Mesendoderm (in vitro differentiated cells): ENCODE results near the gene ANXA4.

ENCODE experiments used
- DNase-seq: peaks from one replicate; pipeline ENCODE4 v3.0.0; 2013
- H2AK5ac ChIP-seq: 2 replicates; pipeline ENCODE4 v1.6.1; 2013; ENCODE audit warnings: low read length, inconsistent platforms
- H2BK120ac ChIP-seq: 2 replicates; pipeline ENCODE4 v1.6.1; 2013; ENCODE audit warnings: low read depth, mild to moderate bottlenecking, low read length, moderate library complexity, mixed read lengths
- H2BK15ac ChIP-seq: replicated peaks from 2 replicates; pipeline ENCODE4 v1.6.1; 2013; ENCODE audit warnings: low read depth, mild to moderate bottlenecking, moderate library complexity
- H2BK5ac ChIP-seq: 2 replicates; pipeline ENCODE4 v1.6.1; 2013; ENCODE audit warnings: low read length, inconsistent platforms
- H3K18ac ChIP-seq: 2 replicates; pipeline ENCODE4 v1.6.1; 2013; ENCODE audit warnings: mild to moderate bottlenecking, low read length, mixed read lengths
- H3K23ac ChIP-seq: one replicate; pipeline ENCODE4 v1.6.1; 2013; ENCODE audit warnings: low read length
- H3K27ac ChIP-seq: 2 replicates; pipeline ENCODE4 v1.5.1; 2013; ENCODE audit warnings: low read depth, mild to moderate bottlenecking, inconsistent platforms, low read length, moderate library complexity
- H3K27me3 ChIP-seq: 2 replicates; pipeline ENCODE4 v1.6.1; 2013; ENCODE audit warnings: low read length, control low read depth, mild to moderate bottlenecking, inconsistent platforms; ENCODE audit not compliant: insufficient read depth, poor library complexity
- H3K36me3 ChIP-seq: 2 replicates; pipeline ENCODE4 v1.6.1; 2013; ENCODE audit warnings: low read length, inconsistent platforms; ENCODE audit not compliant: control insufficient read depth, insufficient read depth
- H3K4ac ChIP-seq: one replicate; pipeline ENCODE4 v1.6.1; 2013; ENCODE audit warnings: low read depth, mild to moderate bottlenecking, low read length, moderate library complexity
- H3K4me1 ChIP-seq: 2 replicates; pipeline ENCODE4 v1.6.1; 2013; ENCODE audit warnings: low read depth, low read length, inconsistent platforms; ENCODE audit not compliant: control insufficient read depth
- H3K4me2 ChIP-seq: 2 replicates; pipeline ENCODE4 v1.6.1; 2013; ENCODE audit warnings: low read length
- H3K4me3 ChIP-seq: 2 replicates; pipeline ENCODE4 v1.5.1; 2013; ENCODE audit warnings: mild to moderate bottlenecking, low read length
- H3K56ac ChIP-seq: one replicate; pipeline ENCODE4 v1.6.1; 2013; ENCODE audit warnings: low read length
- H3K79me1 ChIP-seq: 2 replicates; pipeline ENCODE4 v1.6.1; 2013; ENCODE audit warnings: low read length, inconsistent platforms
- H3K79me2 ChIP-seq: 2 replicates; pipeline ENCODE4 v1.6.1; 2013; ENCODE audit warnings: mild to moderate bottlenecking, low read length; ENCODE audit not compliant: control insufficient read depth, insufficient read depth
- H3K9ac ChIP-seq: 2 replicates; pipeline ENCODE4 v1.6.1; 2013; ENCODE audit warnings: low read length, inconsistent platforms
- H4K5ac ChIP-seq: one replicate; pipeline ENCODE4 v1.6.1; 2013; ENCODE audit warnings: low read length
- H4K8ac ChIP-seq: one replicate; pipeline ENCODE4 v1.6.1; 2013; ENCODE audit warnings: low read depth, mild to moderate bottlenecking, control low read depth, low read length, moderate library complexity
- WGBS: extraction: QIAGEN DNeasy Blood & Tissue Kit; methylation state at CpG from one replicate; pipeline ENCODE4 v1.1.7; 2013; ENCODE audit warnings: low lambda C conversion rate, missing lambda C conversion rate; ENCODE audit not compliant: insufficient coverage; ENCODE audit errors: extremely low coverage; 5-methylcytosine and 5-hydroxymethylcytosine counted together

ANXA4 gene

GRCh38 chr2:69725706-69726360 is 16.1 kb upstream of the ANXA4 start:
- H3K36me3 ChIP-seq, result no peaks in the 10 kb centered on the region
- no CpG with 5 or more reads among the region's 7 CpGs for WGBS
- H3K27me3 ChIP-seq, result no peaks in the 10 kb centered on the region
- no peak for DNase-seq
- no peak overlapping the region for H2BK5ac ChIP-seq
- peaks cover 2% of the 10 kb centered on the region for H3K4me1 ChIP-seq
- no peak overlapping the region for H4K5ac ChIP-seq
- no peak overlapping the region for H3K4ac ChIP-seq
- H2BK15ac ChIP-seq, result no peak overlapping the region
- no peak overlapping the region for H3K9ac ChIP-seq
- H4K8ac ChIP-seq, result no peak overlapping the region
- H3K79me1 ChIP-seq, result no peaks in the 10 kb centered on the region
- H2BK120ac ChIP-seq, result no peak overlapping the region
- no peaks in the 10 kb centered on the region for H3K79me2 ChIP-seq
- no peak overlapping the region for H2AK5ac ChIP-seq
- no peak overlapping the region for H3K23ac ChIP-seq
- H3K4me3 ChIP-seq, result no peak overlapping the region
- H3K18ac ChIP-seq, result no peak overlapping the region
- H3K27ac ChIP-seq, result no peak overlapping the region
- H3K56ac ChIP-seq, result no peak overlapping the region
- no peak overlapping the region for H3K4me2 ChIP-seq

- Histone ChIP-seq H3K9ac (no peak overlapping the region), H4K8ac (no peak overlapping the region), H3K56ac (no peak overlapping the region), H3K18ac (no peak overlapping the region), H3K4me3 (no peak overlapping the region), H3K79me1 (no peaks in the 10 kb centered on the region), H4K5ac (no peak overlapping the region), H2BK15ac (no peak overlapping the region), H2BK5ac (no peak overlapping the region), H3K4ac (no peak overlapping the region), H3K4me2 (no peak overlapping the region), H3K79me2 (no peaks in the 10 kb centered on the region), H3K23ac (no peak overlapping the region), H2AK5ac (no peak overlapping the region), H2BK120ac (no peak overlapping the region), H3K27ac (no peak overlapping the region), H3K27me3 (no peaks in the 10 kb centered on the region), H3K4me1 (peaks cover 2% of the 10 kb centered on the region), H3K36me3 (no peaks in the 10 kb centered on the region)
- DNase-seq, result no peak
- WGBS, result no CpG with 5 or more reads among the region's 5 CpGs
These were observed 12.7 kb upstream of the ANXA4 start for GRCh38 chr2:69729266-69729665.

GRCh38 chr2:69729781-69730180 is 12.2 kb upstream of the ANXA4 start:
- H3K79me1 ChIP-seq, result no peaks in the 10 kb centered on the region
- no CpG with 5 or more reads among the region's 5 CpGs for WGBS
- peak; percentile 61 for DNase-seq

GRCh38 chr2:69731147-69731970 is 10.6 kb upstream of the ANXA4 start:
- H2BK5ac ChIP-seq, result no peak overlapping the region
- H3K27me3 ChIP-seq, result no peaks in the 10 kb centered on the region
- no peak overlapping the region for H2BK120ac ChIP-seq
- H4K5ac ChIP-seq, result no peak overlapping the region
- no CpG with 5 or more reads among the region's 6 CpGs for WGBS
- H3K27ac ChIP-seq, result no peak overlapping the region
- H3K4ac ChIP-seq, result no peak overlapping the region
- no peak for DNase-seq
- no peak overlapping the region for H3K4me2 ChIP-seq
- no peak overlapping the region for H2AK5ac ChIP-seq
- H3K18ac ChIP-seq, result no peak overlapping the region
- no peak overlapping the region for H3K4me3 ChIP-seq
- no peak overlapping the region for H2BK15ac ChIP-seq
- H3K23ac ChIP-seq, result no peak overlapping the region
- H4K8ac ChIP-seq, result no peak overlapping the region
- no peaks in the 10 kb centered on the region for H3K79me1 ChIP-seq
- H3K79me2 ChIP-seq, result no peaks in the 10 kb centered on the region
- no peaks in the 10 kb centered on the region for H3K4me1 ChIP-seq
- H3K56ac ChIP-seq, result no peak overlapping the region
- H3K9ac ChIP-seq, result no peak overlapping the region
- H3K36me3 ChIP-seq, result no peaks in the 10 kb centered on the region

More at GRCh38 chr2:69729781-69730180, 12.2 kb upstream of the ANXA4 start:
- no peak overlapping the region for H4K5ac ChIP-seq
- no peak overlapping the region for H3K27ac ChIP-seq
- H3K18ac ChIP-seq, result no peak overlapping the region
- H3K4ac ChIP-seq, result no peak overlapping the region
- H3K79me2 ChIP-seq, result no peaks in the 10 kb centered on the region
- no peak overlapping the region for H2BK15ac ChIP-seq
- no peak overlapping the region for H2AK5ac ChIP-seq
- H3K4me1 ChIP-seq, result no peaks in the 10 kb centered on the region
- H3K27me3 ChIP-seq, result no peaks in the 10 kb centered on the region
- no peak overlapping the region for H4K8ac ChIP-seq
- no peak overlapping the region for H2BK120ac ChIP-seq
- H3K36me3 ChIP-seq, result no peaks in the 10 kb centered on the region
- H3K4me2 ChIP-seq, result no peak overlapping the region
- no peak overlapping the region for H3K9ac ChIP-seq
- H3K4me3 ChIP-seq, result no peak overlapping the region
- H3K23ac ChIP-seq, result no peak overlapping the region
- H2BK5ac ChIP-seq, result no peak overlapping the region
- H3K56ac ChIP-seq, result no peak overlapping the region

- H3K4me2 ChIP-seq, result no peak overlapping the region
- no peaks in the 10 kb centered on the region for H3K79me2 ChIP-seq
- H3K27ac ChIP-seq, result no peak overlapping the region
- H4K5ac ChIP-seq, result no peak overlapping the region
- H3K27me3 ChIP-seq, result no peaks in the 10 kb centered on the region
- no CpG with 5 or more reads among the region's 1 CpG for WGBS
- H2BK120ac ChIP-seq, result no peak overlapping the region
- H2BK15ac ChIP-seq, result no peak overlapping the region
- H2BK5ac ChIP-seq, result no peak overlapping the region
- no peak overlapping the region for H3K4me3 ChIP-seq
- no peaks in the 10 kb centered on the region for H3K36me3 ChIP-seq
- H3K23ac ChIP-seq, result no peak overlapping the region
- DNase-seq, result no peak
- H2AK5ac ChIP-seq, result no peak overlapping the region
- no peak overlapping the region for H4K8ac ChIP-seq
- no peak overlapping the region for H3K9ac ChIP-seq
- no peak overlapping the region for H3K56ac ChIP-seq
- no peak overlapping the region for H3K18ac ChIP-seq
- H3K4ac ChIP-seq, result no peak overlapping the region
- H3K4me1 ChIP-seq, result no peaks in the 10 kb centered on the region
- no peaks in the 10 kb centered on the region for H3K79me1 ChIP-seq
These were observed 8.4 kb upstream of the ANXA4 start for GRCh38 chr2:69733342-69734034.
